GM18517 (cell line): ENCODE measurements around the gene COL8A1.

Source experiments
- ATAC-seq: cut with Tn5 transposase; IDR thresholded peaks from one replicate; pipeline ENCODE4 v1.9.1; 2021; ENCODE audit warnings: mild to moderate bottlenecking, moderate library complexity; ENCODE audit not compliant: unreplicated experiment

Gene COL8A1

DNA sequence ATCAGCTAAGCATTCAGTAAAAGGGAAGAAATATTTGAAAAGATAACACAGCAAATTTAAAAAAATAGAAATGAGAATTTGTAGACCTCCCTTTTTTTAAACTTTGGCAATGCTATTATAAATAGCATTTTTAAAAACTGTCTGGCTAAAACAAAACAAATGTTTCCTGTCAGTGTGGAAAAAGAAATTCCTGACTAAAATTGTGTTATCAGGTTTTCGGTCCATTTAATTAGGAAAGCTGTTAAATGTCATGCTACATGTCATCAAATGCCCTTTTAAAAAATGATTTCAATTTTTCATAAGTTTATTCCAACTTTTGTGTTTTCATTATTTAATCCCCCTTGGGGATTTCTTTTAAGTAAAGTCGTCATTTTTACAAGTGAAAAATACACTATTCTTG lies 29.6 kb downstream of the COL8A1 start:
- ATAC-seq = no peak

DNA sequence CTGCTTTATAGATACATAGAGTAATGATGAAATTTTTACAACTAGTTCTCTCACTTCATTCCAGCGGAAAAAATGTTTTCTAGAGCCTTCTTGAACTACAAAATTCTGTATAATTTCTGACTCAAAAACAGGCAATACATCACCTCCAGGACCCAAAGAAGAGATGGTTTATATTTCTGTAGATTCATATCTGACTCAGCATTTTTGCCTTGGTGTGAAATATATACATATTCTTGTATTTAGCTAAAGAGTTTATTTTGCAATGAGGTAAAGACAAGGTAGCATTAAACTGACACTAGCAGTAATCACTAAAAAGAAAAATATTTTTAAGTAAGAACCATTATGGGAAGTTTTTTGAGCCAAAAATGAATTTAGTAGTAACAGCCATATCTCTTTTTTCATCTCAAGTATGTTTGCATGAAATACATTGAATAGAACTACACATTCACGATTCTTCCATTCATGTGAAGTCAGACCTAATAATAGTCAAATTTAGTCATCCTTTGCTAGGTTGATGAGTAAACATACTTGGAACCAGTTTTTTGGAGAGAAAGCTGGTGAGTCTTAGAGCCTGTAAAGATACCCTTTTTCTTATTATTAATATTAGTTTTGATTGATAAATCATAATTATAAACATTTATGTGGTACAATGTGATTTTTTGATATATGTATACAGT lies 31.6 kb downstream of the COL8A1 start:
- ATAC-seq = no peak

DNA sequence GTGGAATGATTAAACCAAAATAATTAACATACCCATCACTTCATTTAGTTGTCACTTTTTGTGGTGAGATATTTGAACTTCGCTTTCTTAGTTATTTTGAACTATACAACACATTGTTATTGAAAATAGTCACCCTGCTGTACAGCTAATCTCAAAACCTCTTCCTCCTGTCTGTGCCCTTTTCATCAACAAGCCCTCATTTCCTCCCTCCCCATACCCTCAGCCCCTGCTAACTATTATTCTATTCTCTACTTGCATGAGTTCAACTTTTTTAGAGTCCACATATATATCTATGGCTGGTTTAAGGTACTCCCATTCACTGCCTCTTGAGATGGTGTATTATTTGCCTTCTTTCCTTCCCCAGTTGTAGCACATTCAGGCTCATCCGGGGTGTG lies 32.2 kb downstream of the COL8A1 start:
- no peak for ATAC-seq

DNA sequence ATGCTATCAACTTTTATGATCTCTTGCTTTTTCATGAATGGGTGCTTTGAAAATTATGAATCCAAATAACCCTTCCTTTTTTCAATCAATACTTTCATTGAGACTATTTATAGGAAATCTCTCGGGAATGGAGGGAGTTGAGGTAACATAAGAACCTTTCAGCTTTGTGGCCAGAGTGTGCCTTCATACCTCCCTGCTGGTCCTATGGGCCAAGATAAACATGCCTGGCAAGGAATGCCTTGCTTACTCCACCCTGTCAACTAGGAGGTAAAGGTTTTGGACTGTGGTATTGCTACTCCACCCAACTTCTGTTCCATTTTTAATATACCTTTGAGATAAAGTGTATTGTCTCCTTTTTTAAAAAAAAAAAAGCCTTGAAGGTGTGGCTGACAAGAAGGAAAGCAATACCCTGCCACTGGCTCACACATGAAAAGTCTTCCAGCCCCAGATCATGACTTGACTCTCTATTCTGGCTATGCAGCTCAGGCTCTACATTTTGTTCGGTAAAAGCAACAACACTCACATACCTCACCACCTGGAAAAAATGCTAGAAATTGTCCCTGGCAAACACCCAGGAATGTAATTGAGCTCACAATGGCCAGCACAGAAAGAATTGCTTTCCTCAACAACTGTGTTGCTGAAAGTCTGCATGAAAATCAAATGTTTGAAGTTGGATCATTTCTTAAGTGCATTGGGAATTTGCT lies 35.8 kb downstream of the COL8A1 start:
- ATAC-seq = no peak

DNA sequence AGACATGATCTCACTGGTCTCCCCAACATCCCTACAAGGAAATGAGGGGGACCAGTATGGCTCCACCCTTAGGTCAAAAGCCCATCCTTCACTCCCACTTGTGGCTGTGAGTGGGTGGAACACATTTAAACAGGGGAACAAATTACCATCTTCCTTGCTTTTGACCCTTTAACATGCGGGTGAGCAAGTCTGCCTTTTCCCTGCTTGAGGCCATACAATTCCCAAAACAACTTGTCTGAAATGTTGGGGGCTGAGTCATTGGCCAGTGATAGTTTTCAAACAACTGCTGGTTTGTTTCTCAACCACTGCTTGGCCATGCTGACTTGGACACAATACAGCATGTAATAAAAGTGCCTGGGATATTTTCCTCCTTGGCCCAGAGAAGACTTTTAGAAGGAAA lies 39.6 kb downstream of the COL8A1 start:
- ATAC-seq = no peak

DNA sequence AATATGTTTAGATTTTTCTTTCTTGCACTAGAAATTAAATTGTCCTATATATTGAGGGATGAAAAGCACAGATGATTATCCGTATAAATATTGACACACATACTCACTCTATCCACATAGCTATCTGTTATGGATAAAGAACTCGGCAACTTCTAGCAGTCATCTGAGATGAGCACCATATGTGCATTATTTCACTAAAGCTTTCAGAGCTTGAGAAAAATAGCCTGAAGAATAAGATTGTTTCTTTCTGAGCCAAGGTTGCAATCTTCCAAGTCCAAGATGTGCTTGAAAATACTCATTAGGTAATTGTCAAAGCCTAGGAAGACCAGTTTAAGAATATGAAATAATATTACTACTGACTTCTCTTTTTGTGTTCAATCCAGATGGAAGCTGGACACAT lies 40.5 kb downstream of the COL8A1 start:
- ATAC-seq = no peak

DNA sequence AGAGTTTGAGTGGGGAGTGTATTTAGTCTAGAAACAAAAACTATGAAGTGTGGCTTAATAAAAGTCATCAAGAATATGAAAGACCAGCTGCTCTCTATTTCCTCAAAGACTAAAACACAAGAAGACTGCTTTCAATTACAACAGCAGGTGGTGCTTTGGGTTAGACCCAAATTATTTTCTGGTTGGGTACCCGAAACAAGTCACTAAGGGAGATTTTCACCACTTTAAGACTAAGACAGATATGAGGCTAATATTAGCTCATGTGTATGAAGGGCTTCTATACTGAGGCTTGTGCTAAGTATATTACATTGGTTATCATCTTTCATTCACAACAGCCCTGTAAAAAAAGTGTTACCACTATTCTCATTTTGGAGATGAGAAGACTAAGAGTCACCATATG lies 43.1 kb downstream of the COL8A1 start:
- peak; percentile 83 for ATAC-seq

DNA sequence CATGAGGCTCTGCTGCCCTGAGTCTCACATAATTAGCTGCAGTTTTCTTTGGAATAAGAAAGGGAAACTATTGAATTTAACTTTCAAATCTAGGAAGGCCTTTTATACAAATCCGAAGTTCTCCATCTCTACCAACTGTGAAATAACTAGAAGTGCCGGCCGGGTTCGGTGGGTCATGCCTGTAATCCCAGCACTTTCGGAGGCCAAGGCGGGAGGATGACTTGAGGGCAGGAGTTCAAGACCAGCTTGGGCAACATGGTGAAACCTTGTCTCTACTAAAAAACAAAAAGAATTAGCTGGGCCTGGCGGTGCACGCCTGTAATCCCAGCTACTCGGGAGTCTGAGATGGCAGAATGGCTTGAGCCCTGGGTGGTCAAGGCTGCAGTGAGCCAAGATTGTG lies 43.6 kb downstream of the COL8A1 start:
- no peak for ATAC-seq

DNA sequence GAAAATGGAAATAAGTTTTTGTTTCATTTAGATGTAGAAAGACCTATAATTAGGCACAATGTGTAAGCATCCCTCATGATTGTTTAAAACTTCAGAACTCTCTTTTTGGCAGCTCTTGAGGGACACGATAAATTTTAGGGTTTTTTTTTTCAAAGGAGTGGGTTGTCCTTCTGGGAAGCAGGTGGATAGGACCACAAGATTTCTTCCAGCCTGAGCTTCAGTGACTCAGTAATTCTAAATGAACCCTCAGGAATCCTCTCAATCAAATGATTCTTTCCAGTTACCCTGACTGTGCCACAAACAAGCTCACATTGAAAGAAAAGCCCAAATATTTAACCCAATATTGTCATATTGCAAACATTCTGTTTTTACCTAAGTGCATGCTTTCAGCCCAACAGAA lies 45.1 kb downstream of the COL8A1 start:
- ATAC-seq = no peak

DNA sequence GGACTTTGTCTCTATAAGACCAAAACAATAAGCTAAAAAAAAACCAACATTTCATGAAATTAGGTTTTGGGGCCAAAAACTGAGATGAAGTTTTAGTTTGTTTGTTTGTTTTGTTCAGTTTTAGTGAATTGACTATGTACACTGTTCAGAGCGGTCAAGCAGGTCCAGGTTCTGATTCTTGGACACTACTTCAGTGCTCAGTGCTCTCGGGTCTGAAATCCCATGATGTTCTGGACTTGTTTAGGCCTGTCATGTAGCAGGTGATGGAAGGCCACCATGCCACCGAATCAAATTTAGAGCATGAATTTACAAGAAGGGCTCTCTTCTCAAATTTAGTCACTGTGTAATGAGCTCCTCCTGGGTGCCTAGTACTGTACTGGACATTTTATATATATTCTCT lies 45.5 kb downstream of the COL8A1 start:
- ATAC-seq = no peak

DNA sequence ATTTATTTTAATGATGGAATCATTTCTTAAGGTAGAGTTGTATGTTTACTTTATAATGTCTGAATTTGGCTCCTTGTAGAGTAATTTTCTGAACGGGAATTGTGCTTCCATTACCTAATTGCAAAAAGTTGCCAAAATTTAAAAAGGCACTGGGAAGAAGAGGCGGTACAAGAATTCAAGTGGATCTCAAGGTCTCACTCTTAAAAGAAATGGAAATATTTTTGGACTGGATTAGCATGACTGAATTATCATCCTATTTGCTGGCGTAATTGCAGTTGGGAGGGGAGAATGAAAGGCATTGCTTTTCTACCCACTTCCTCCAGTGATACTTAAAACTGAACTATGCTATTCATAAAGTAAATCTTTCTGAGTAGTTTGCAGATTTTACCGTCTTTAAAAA lies 46.2 kb downstream of the COL8A1 start:
- no peak for ATAC-seq

DNA sequence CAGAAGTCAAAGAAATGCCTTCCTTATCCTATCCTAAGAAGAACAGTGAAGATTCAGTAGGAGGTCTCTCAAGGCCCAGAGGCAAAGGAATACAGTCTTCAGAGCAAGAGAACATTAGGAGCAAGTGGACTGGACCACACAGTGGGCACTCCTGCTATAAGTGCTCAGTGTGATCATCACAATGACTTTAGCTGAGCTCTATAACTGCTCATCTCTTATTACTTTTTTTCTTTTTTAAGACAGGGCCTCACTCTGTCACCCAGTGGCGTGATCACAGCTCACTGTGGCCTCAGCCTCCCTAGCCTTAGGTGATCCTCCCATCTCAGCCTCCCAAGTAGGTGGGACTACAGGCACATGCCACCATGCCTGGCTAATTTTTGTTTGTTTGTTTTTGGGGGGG lies 48.1 kb downstream of the COL8A1 start:
- no peak for ATAC-seq

DNA sequence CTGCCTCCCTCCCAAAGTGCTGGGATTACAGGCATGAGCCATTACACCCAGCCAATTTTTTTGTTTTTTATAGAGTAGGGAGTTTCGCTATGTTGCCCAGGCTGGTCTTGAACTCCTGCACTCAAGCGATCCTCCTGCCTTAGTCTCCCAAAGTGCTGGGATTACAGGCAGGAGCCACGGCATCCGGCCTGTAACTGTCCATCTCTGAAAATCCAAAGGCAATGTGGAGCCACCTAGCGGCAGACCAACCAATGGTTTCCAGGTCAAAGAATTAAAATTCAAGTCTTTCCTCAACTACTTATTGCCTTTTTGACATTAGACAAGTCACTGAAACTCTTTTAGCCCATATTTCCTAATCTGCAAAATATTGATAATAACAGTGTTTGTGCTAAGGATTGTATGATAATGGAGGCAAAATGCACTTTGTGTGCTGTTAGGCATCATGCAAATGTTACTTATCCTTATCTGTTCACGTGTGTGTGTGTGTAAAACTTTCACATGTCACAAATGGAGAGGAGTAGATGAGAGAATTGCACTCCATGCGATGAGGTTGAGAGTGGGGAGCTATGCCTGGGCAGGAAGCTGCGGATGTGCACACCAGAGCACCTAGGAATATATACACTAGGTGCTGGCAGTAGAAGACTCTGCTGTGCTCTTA lies 48.7 kb downstream of the COL8A1 start:
- peak; percentile 80 for ATAC-seq

DNA sequence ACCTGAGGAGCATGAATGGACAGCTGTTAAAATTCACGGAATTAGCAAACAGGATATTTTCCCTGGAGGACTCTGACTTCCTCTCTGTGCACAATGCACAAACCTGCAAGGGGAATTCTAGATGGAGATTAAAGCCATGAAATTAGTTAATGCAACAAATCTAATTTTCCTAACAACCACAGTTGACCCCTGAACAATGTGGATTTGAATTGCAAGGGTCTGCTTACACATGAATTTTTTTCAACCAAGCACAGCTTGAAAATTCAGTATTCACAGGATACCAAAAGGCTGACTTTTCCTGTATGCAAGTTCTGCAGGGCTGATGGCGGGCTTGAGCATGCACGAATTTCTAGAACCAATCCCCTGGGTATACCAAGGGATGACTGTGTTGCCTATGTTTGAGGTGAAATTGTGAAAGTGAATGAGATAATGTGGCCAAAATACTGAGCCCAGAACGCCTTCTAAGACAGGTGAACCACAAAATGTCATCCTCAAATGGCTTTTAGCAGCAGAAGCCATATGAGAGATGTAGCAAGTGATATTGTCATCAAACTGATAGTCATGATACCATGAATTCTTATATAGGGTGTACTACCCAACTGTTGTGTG lies 52.5 kb downstream of the COL8A1 start:
- ATAC-seq = no peak

DNA sequence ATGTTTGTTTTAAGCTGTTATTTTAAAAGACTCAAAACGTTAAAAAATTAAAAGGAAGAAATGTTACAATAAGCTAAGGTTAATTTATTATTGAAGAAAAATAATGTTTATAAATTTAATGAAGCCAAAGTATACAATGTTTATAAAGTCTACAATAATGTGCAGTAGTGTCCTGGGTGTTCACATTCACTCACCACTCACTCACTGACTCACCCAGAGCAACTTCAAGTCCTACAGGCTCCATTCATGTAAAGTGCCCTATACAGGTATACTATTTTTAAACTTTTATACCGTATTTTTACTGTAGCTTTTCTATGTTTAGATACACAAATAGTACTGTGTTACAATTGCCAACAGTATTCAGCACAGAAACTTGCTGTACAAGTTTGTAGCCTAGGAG lies 55.2 kb downstream of the COL8A1 start:
- no peak for ATAC-seq

DNA sequence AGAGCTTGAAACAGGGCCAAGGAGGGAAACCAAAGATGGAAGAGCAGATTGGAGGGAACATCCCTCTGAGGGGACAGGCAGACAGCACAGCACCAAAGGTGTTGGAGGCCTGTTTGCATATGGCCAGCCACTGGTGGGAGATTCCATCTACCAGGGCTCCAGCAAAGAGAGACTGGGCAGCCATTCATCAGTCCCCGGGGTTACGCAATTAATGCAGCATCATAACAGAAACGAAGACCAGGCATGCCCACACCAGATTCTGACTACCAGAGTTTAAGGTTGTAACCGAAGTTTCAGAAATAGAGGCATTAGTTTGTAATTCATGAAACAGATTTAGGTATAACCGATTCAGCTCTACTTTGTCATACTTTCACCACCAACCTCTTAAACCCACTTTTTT lies 58.1 kb downstream of the COL8A1 start:
- no peak for ATAC-seq

DNA sequence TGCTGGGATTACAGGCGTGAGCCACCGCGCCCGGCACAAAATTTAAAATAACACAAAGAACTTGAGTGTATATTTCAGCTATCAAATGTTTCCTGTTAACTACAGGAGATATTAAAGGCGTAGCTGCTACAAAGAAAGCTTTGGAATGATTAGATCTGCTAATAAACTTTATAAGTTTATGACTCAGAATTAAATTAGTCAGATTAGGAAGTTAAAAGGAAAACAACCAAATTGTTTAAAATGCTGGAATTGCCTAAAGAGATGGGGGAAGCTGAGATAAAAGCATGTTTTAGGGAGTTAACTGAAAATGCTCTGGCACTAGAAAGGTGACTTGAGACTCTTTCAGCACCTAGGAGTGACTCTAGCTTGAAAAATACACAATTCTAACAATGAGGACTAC lies 58.9 kb downstream of the COL8A1 start:
- ATAC-seq = no peak

DNA sequence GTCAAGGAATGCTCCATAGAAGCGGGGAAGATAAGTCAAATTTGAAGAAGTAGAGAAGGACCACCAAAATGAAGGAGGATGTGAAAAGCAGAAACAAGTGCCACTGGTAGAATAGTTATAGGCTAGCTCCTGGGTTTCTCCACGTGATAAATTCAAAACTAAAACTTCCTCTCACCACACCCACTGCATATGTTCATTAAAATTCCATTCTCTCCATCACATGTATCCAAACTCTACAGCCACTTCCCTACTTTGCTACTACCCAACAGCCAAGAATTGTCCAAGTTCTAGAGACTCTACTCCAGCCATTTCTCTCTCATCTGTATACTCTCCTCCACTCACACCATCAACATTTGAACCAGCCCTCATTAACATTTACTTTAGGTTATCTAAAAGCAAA lies 60.5 kb downstream of the COL8A1 start:
- no peak for ATAC-seq

DNA sequence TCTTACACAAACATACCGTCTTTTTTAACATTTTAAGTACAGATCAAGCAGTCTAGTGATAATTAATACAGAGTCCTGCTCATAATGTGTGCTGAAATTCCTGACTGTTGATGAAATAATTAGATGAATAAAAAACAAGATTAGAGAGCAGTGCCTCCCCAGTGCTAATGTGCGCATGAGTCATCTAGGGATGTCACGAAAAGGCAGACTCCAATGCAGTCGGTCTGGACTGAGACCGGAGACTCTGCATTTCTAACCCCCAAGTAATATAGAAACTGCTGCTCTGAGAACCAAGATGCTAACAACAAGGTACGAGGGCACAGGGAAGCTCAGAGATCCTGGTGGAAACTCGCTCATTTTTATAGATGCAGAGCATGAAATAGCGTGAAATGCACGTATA lies 61.4 kb downstream of the COL8A1 start:
- no peak for ATAC-seq

DNA sequence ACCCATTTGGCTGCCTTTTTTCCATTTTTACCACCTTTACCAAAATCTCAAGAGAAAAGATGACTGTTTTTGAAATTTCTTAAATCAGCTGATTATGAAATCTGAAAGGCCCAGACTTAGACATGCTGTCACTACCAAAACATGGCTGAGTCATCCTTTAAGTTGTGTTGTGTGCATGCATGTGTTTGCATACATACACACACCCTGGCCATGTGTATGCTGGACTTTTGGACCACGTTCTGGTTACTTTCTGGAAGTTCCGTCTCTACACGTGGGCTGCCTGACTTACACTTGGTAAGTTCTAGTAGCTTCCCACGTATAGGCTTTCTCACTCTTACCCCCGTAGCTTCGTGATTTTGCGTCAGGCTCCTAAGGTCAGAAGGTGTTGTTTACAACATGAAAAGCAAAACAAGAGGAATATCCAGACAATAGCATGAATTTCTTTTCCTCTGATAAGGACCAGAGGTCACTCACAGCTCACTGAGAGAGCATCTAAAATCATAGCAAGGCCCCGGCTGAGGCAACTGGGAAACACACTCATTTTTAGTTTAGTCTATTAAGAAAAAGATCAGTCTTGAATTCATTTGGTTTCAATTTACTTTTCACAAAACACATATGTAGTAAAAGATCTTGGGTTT lies 62.4 kb downstream of the COL8A1 start:
- ATAC-seq = no peak
